Right lobe of liver (tissue), 4 donors: ENCODE data around the gene PHKB.

Experiments used
- CTCF ChIP-seq, 4 donors: fragments of 200-600 bp in 3 of 4; fragments of 450-650 bp in 1 of 4; IDR thresholded peaks; one replicate each; pipeline versions ENCODE4 v1.5.1 to v1.8.0; 2016 to 2022; ENCODE audit warnings: antibody characterized with exemption in 4 of 4, mild to moderate bottlenecking in 2 of 4
- POLR2A ChIP-seq: fragments of 450-650 bp; IDR thresholded peaks from one replicate; pipeline ENCODE4 v1.6.1; 2017; ENCODE audit warnings: antibody characterized with exemption, mild to moderate bottlenecking
- donor health status: DM: no; HTN: no; CAD: no.
- donor health status: DM: no; HTN: no; CAD: no.
- donor health status: DM: no; HTN: yes; CAD: no.

GRCh38 chr16:47571049-47571448 lies 109.9 kb downstream of the PHKB start:
- TF ChIP-seq CTCF (IDR thresholded peaks at IDR 0.05) (no peak), POLR2A (no peak)
